Stimulated activated CD4-positive, alpha-beta T cell treated with anti-CD3 and anti-CD28 coated beads, TNF-alpha, amount 100 ng/mL, for 4 hours (primary cell): ENCODE measurements around the gene PAH.

Source experiments
- DNase-seq, 3 experiments: peaks; one replicate each; pipeline ENCODE4 v3.0.0-alpha.2; 2020; ENCODE audit warnings: low read depth in 3 of 3

The PAH gene

GRCh38 chr12:102824218-102824835 is 92.7 kb downstream of the PAH start:
- no peak for DNase-seq

- no peak for DNase-seq
Observed at GRCh38 chr12:102821149-102821548, 95.9 kb downstream of the PAH start.

GRCh38 chr12:102816816-102817434 is 100.1 kb downstream of the PAH start:
- no peak for DNase-seq

GRCh38 chr12:102814691-102815367 is 102.2 kb downstream of the PAH start:
- no peak for DNase-seq

- no peak for DNase-seq
Observed at GRCh38 chr12:102812344-102812743, 104.7 kb downstream of the PAH start.

- DNase-seq = no peak
Observed at GRCh38 chr12:102811110-102811737, 105.8 kb downstream of the PAH start.

- DNase-seq = no peak
Observed at GRCh38 chr12:102808412-102808811, 108.6 kb downstream of the PAH start.

GRCh38 chr12:102806592-102806991 is 110.5 kb downstream of the PAH start:
- DNase-seq = no peak

GRCh38 chr12:102806110-102806509 is 110.9 kb downstream of the PAH start:
- DNase-seq = no peak

GRCh38 chr12:102800565-102800964 is 116.5 kb downstream of the PAH start:
- DNase-seq = no peak

- no peak for DNase-seq
Observed at GRCh38 chr12:102799229-102799628, 117.8 kb downstream of the PAH start.

GRCh38 chr12:102797528-102797927 is 119.5 kb downstream of the PAH start:
- no peak for DNase-seq

GRCh38 chr12:102793921-102794320 is 123.1 kb downstream of the PAH start:
- no peak for DNase-seq
